Lower leg skin (tissue), 4 donors: ENCODE data around the gene SELE. TPM values are rescaled to one million over a fixed set of nuclear protein-coding genes. Genes with fewer than 3 reads are reported as not detected.
A peak's percentile ranks its signal among the peaks of the same experiment; 100 is the strongest.
"Not testable (repeated sequence)": the region's sequence is repeated elsewhere in the genome, so short reads cannot be mapped to it uniquely, and the experiment has no call there.

Experiments used
- DNase-seq, 2 donors: peaks; one replicate each; pipeline ENCODE4 v3.0.0-alpha.2; 2019; ENCODE audit warnings: low spot score in 2 of 2
- H3K4me3 ChIP-seq: fragments of 200-600 bp; sonication (generic); 2 replicates; pipeline ENCODE4 v1.5.1; 2017; ENCODE audit warnings: mild to moderate bottlenecking, low read depth; ENCODE audit not compliant: poor library complexity, severe bottlenecking
- POLR2A ChIP-seq, 2 donors: fragments of 450-650 bp; IDR thresholded peaks; one replicate each; pipeline ENCODE4 v1.6.1; 2016 to 2017; ENCODE audit warnings: antibody characterized with exemption in 2 of 2, mild to moderate bottlenecking in 1 of 2, moderate library complexity in 1 of 2
- WGBS, 2 donors: methylation state at CpG; one replicate each; pipeline ENCODE4 v1.1.5; 2018; 5-methylcytosine and 5-hydroxymethylcytosine counted together
- intact Hi-C: fragments of 100-400 bp; cut with DNase I; formaldehyde crosslinking; loops from one replicate; pipeline ENCODE4 v1.15.0; 2023; ENCODE audit warnings: low total_unique reads
- total RNA-seq, 4 donors: library from RNA; depleted of rRNA; stranded (reverse); fragments of >200 nt; gene quantifications; one replicate each; pipeline ENCODE4 v1.1.0, GENCODE V29; 2016
- TF ChIP-seq, protein P1 (sequence below), 3 donors: fragments of 450-650 bp; IDR thresholded peaks; one replicate each; pipeline ENCODE4 v1.5.1; 2016; ENCODE audit warnings: antibody characterized with exemption in 3 of 3, mild to moderate bottlenecking in 3 of 3, moderate library complexity in 2 of 3

SELE gene
- total RNA-seq, 4 donors from 2014 or later, result 0.21 to 2.6 TPM; not detected in 2

DNA sequence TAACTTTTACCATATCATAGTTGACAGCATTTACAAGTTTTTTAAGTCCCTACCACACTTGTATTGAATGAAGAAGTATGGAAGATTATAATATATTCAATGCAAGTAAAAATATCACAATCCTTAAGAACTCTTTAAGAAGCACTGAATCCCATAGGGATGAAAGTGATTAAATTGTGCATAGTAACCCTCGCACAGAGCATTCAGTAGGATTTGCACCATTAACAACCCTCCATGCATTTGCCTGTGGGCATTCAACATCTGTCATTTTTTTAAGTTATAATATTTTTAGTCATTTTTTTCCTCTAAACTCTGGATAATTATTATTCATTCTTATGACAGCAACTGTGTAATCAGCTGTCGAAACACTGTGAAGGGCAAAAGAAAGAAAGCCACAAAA is 10.1 kb downstream of the SELE start:
- no peak for DNase-seq

DNA sequence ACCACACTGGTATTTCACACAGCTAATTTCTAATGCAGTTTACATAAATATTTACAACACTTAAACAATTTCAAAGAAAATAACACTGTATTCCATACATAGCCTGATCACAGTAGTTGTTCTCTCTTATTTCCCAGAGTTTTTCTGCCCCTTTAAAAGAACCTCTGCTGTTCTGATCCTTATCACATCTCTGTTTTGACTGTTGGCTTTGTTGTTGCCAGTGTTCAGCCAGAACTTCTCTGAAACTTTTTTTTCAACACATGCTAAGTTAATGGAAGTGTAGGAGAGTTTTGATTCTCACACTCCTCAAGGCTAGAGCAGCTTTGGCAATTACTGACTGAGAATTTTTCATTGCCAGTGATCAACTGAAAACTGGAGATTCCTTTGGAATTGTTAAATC is 11.1 kb downstream of the SELE start:
- no peak for DNase-seq
- intact Hi-C loops, result no loop called here
- no peak overlapping the region for H3K4me3 ChIP-seq
- TF ChIP-seq, protein P1, sequence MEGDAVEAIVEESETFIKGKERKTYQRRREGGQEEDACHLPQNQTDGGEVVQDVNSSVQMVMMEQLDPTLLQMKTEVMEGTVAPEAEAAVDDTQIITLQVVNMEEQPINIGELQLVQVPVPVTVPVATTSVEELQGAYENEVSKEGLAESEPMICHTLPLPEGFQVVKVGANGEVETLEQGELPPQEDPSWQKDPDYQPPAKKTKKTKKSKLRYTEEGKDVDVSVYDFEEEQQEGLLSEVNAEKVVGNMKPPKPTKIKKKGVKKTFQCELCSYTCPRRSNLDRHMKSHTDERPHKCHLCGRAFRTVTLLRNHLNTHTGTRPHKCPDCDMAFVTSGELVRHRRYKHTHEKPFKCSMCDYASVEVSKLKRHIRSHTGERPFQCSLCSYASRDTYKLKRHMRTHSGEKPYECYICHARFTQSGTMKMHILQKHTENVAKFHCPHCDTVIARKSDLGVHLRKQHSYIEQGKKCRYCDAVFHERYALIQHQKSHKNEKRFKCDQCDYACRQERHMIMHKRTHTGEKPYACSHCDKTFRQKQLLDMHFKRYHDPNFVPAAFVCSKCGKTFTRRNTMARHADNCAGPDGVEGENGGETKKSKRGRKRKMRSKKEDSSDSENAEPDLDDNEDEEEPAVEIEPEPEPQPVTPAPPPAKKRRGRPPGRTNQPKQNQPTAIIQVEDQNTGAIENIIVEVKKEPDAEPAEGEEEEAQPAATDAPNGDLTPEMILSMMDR (IDR thresholded peaks at IDR 0.05), result no peak

More for the DNA sequence above, 10.1 kb downstream of the SELE start:
- 65 to 67% methylated on average over 2 of the region's 2 CpGs for WGBS, 2 donors
- TF ChIP-seq POLR2A (IDR thresholded peaks at IDR 0.05), result no peak
- TF ChIP-seq, protein P1 (IDR thresholded peaks at IDR 0.05), result no peak
- no peak overlapping the region for H3K4me3 ChIP-seq
- intact Hi-C loops, result no loop called here

DNA sequence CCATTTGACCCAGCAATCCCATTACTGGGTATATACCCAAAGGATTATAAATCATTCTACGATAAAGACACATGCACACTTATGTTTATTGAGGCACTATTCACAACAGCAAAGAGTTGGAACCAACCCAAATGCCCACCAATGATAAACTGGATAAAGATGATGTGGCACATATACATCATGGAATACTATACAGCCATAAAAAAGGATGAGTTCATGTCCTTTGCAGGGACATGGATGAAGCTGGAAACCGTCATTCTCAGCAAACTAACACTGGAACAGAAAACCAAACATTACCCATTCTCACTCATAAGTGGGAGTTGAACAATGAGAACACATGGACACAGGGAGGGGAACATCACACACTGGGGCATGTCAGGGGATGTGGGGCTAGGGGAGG is 18.8 kb downstream of the SELE start:
- DNase-seq, H3K4me3 ChIP-seq, intact Hi-C loops: not testable (repeated sequence)
- 89 to 90% methylated on average over 2 of the region's 2 CpGs for WGBS, 2 donors

DNA sequence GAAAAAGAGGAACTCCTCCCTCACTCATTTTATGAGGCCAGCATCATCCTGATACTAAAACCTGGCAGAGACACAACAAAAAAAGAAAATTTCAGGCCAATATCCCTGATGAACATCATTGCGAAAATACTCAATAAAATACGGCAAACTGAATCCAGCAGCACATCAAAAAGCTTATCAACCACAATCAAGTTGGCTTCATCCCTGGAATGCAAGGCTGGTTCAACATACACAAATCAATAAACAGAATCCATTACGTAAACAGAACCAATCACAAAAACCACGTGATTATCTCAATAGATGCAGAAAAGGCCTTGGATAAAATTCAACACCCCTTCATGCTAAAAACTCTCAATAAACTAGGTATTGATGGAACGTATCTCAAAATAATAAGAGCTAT is 20.8 kb downstream of the SELE start:
- intact Hi-C loops, result loop anchor here (5.0 kb wide), 1 partner anchor 1019 kb away; no protein-coding TSS in a partner anchor
- DNase-seq, H3K4me3 ChIP-seq: not testable (repeated sequence)
- WGBS, 2 donors, result 87 to 89% methylated on average over 5 of the region's 5 CpGs

DNA sequence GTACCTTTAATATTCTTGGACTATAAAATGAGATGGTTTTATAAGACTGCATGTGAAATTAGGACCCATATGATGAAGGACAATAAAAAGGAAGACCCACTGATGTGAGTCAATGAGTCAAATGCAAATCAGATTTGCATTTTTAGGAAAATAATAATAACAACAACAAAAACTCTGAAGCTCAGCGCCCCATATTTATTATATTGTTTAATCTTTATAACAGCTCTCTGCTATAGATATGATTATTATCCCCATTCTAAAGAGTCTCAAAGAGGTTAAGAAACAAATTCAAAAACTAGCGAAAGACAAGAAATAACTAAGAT is 21.6 kb downstream of the SELE start:
- 93 to 95% methylated on average over 2 of the region's 2 CpGs for WGBS, 2 donors
- intact Hi-C loops, result loop anchor here (5.0 kb wide), 1 partner anchor 1020 kb away; no protein-coding TSS in a partner anchor
- DNase-seq, result no peak
- no peak overlapping the region for H3K4me3 ChIP-seq
- TF ChIP-seq POLR2A (IDR thresholded peaks at IDR 0.05), result no peak
- TF ChIP-seq, protein P1 (IDR thresholded peaks at IDR 0.05), result no peak

DNA sequence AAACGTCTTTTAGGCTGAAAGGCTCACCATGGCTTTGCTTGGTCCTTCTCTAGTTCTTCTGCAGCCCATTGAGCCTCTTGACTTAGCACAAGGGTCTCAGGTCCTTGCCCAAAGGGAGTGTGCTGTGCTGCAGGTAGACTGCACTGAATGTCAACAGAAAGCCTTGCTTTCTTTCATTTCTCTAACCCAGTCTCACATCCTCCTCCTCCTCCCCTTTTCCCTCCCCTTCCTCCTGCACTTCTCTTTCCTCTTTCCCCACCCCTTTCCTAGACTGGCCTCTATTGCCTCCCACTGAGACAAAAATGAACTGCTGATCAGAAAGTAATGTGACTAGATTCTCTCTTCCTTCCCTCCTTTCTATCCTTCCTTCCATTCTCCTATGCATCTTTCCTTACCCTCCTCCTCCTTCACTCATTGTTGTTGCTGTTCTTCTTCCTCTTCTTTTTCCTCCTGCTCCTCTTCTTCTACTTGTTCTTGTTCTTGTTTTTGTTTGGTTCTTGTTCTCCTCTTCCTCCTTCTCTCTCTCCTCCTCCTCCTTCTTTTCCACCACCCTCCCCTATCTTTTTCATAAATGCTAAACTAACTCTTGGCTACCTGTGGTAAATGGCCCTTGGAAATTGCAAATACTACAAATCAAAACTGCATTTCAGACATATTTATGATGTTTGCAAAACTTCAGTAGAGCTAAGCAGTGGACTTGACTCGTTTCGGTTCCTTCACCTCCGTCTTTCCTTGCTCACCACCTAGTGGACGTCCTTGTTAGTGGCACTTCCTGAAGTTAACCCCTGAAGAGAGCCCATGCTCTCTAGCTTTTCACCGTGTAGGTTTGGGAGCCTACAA is 22.2 kb downstream of the SELE start, which contains the start of gene SELL:
Gene SELL, minus strand, starts transcription at position 152 of the 840 bp plus-strand sequence. Its CDS starts 122 bp downstream, at position 30.
- intact Hi-C loops, result loop anchor here (5.0 kb wide), 1 partner anchor 1021 kb away; no protein-coding TSS in a partner anchor
- 7 to 11% methylated on average over 6 of the region's 6 CpGs for WGBS, 2 donors
- no peak for TF ChIP-seq POLR2A (IDR thresholded peaks at IDR 0.05)
- TF ChIP-seq, protein P1 (IDR thresholded peaks at IDR 0.05), result peak in 1 of 3 donors; percentile 19
- no peak within 1 kb of the TSS for H3K4me3 ChIP-seq
- peak; percentile 41 to 86 for DNase-seq

DNA sequence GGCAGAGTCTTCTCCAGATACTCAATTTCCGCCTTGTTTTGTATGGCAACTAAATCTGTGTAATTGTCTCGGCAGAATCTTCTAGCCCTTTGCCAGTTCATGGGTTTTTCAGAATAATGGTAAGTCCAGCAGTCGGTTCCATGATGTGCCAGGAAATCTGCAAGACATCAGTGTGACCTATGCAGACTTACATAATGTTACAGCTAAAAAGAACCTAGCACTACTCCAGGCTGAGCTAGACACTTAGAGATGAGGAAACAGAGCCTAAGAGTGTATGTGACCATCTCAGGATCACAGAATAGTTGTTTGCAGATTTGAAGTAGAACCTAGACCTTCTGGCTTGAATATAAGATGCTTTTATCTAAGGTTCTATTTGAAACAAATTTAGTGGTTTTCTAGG is 25.2 kb downstream of the SELE start:
- no peak for TF ChIP-seq POLR2A (IDR thresholded peaks at IDR 0.05)
- 76 to 82% methylated on average over 3 of the region's 3 CpGs for WGBS, 2 donors
- DNase-seq, result no peak
- intact Hi-C loops, result no loop called here
- no peak overlapping the region for H3K4me3 ChIP-seq
